ENCODE results near the gene ELOA2.
"Not testable (repeated sequence)": the region's sequence is repeated elsewhere in the genome, so short reads cannot be mapped to it uniquely, and the experiment has no call there.

ELOA2 gene

GRCh38 chr18:47020757-47021156, 14.7 kb downstream of the ELOA2 start:
- DNase-seq, result not testable (repeated sequence)

GRCh38 chr18:47019870-47020269, 15.6 kb downstream of the ELOA2 start:
- DNase-seq, result not testable (repeated sequence)

Measured in DMS79 treated with DMSO at 0.1 percent for 48 hours (cell line).